ENCODE results near the gene FPGS. TPM values are rescaled to one million over a fixed set of nuclear protein-coding genes. Genes with fewer than 3 reads are reported as not detected.
A peak's percentile ranks its signal among the peaks of the same experiment; 100 is the strongest.

Gene FPGS
- total RNA-seq, 1 donor from 2014 or later, result 65.1 TPM

DNA sequence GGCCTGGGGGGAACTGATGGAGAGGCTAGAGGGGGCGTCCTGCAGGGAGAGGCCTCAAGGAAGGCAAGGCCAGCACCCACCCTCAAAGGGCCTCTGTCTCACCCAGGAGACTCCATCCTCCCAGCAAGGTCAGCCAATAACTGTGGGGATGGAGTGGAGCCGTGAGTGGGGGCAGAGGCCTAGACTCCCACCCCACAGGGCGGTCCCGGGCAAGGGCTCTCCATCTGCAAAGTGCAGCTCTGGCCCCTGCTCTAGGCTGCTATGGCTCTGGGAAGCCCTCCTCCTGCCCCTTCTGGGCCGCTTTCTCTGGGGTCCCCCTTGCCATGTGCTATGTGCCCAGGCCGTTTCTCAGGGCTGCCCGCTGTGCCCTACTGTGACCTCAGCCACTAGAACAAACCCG, 14.0 kb downstream of the FPGS start:
- no peak overlapping the region for H3K27ac Mint-ChIP-seq (ENCODE audit: unreplicated experiment)
- DNase-seq (ENCODE audit: extremely low spot score, unreplicated experiment), result no peak
- no peaks in the 10 kb centered on the region for H3K27me3 Mint-ChIP-seq (ENCODE audit: unreplicated experiment)
- no peaks in the 10 kb centered on the region for H3K9me3 Mint-ChIP-seq (ENCODE audit: unreplicated experiment)
- no peaks in the 10 kb centered on the region for H3K4me1 Mint-ChIP-seq (ENCODE audit: unreplicated experiment)
- peaks cover 13% of the 10 kb centered on the region for H3K36me3 Mint-ChIP-seq (ENCODE audit: unreplicated experiment)
- TF ChIP-seq, protein P1, sequence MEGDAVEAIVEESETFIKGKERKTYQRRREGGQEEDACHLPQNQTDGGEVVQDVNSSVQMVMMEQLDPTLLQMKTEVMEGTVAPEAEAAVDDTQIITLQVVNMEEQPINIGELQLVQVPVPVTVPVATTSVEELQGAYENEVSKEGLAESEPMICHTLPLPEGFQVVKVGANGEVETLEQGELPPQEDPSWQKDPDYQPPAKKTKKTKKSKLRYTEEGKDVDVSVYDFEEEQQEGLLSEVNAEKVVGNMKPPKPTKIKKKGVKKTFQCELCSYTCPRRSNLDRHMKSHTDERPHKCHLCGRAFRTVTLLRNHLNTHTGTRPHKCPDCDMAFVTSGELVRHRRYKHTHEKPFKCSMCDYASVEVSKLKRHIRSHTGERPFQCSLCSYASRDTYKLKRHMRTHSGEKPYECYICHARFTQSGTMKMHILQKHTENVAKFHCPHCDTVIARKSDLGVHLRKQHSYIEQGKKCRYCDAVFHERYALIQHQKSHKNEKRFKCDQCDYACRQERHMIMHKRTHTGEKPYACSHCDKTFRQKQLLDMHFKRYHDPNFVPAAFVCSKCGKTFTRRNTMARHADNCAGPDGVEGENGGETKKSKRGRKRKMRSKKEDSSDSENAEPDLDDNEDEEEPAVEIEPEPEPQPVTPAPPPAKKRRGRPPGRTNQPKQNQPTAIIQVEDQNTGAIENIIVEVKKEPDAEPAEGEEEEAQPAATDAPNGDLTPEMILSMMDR (IDR thresholded peaks at IDR 0.05), result no peak
- no peak overlapping the region for H3K4me3 Mint-ChIP-seq (ENCODE audit: unreplicated experiment)

DNA sequence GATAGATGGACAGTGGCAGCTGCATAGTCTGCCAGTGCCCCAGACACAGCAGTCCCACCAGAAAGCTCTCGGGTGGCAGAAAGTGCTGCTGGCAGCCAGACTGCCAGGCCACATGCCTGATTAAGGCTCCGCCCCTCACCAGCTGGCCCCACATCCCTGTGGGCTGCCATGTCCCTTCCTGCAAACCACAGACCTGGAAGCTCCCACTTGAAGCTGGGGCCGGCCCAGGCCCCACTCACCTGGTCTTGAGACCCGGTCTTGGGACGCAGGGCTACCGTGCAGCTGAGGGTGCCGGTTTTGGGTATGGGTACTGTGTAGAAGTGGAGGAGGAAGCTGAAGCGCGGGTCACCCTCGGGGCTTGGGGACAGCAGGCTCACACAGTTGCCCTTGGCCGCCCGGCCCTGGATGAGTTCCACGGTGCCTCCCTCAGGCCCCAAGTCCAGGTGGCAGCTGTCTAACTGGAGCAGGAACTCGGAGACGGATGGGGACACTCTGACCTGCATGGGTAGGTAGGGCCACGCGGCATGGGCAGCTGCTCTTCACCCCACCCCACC, 15.3 kb downstream of the FPGS start:
- no peak for DNase-seq (ENCODE audit: extremely low spot score, unreplicated experiment)
- no peaks in the 10 kb centered on the region for H3K27me3 Mint-ChIP-seq (ENCODE audit: unreplicated experiment)
- TF ChIP-seq, protein P1 (IDR thresholded peaks at IDR 0.05), result no peak
- H3K9me3 Mint-ChIP-seq (ENCODE audit: unreplicated experiment), result no peaks in the 10 kb centered on the region
- peak overlapping the region; percentile 28 for H3K27ac Mint-ChIP-seq (ENCODE audit: unreplicated experiment)
- peaks cover 13% of the 10 kb centered on the region for H3K36me3 Mint-ChIP-seq (ENCODE audit: unreplicated experiment)
- H3K4me1 Mint-ChIP-seq (ENCODE audit: unreplicated experiment), result no peaks in the 10 kb centered on the region
- no peak overlapping the region for H3K4me3 Mint-ChIP-seq (ENCODE audit: unreplicated experiment)

DNA sequence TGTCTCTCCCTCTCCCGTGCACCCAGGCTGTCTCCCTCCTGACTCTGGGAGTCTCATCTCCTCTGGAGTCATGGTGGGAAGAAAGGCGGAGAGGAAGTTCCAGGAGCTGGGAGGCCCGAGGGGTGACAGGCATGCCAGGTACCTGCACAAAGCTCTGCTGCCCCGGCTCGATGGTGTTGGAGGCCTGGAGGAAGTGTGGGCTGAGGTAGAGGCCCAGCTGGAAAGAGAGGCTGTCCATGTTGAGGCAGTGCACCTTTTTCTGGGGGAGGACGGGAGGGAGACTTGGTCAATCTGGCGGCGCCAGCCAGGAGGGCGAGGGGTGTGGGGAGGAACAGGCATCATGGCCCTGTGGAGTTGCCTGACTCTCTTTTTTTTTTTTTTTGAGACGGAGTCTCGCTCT, 15.9 kb downstream of the FPGS start:
- Mint-ChIP-seq H3K4me1 (ENCODE audit: unreplicated experiment) (no peaks in the 10 kb centered on the region), H3K36me3 (ENCODE audit: unreplicated experiment) (peaks cover 13% of the 10 kb centered on the region), H3K27ac (ENCODE audit: unreplicated experiment) (no peak overlapping the region), H3K27me3 (ENCODE audit: unreplicated experiment) (no peaks in the 10 kb centered on the region), H3K4me3 (ENCODE audit: unreplicated experiment) (no peak overlapping the region), H3K9me3 (ENCODE audit: unreplicated experiment) (no peaks in the 10 kb centered on the region)
- TF ChIP-seq, protein P1 (IDR thresholded peaks at IDR 0.05), result no peak
- DNase-seq (ENCODE audit: extremely low spot score, unreplicated experiment), result no peak

DNA sequence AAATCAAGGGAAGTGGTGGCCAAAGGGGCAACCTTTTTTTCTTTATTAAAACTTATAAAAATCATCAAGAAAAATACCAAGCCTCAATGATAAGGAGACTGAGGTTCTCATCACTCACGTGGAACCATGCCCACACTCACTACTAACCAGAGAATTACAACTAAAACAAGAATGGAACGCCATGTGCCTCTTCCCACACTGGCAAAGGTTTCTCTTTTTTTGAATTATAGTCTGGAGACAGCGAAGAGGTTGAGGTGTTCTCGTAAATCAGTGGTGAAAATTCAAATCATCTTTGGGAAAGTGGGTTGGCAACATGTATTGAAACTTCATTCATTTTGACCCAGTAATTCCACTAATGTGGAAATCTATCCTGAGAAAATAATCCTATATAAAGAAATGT, 19.4 kb downstream of the FPGS start:
- Mint-ChIP-seq H3K4me3 (ENCODE audit: unreplicated experiment) (no peak overlapping the region), H3K27me3 (ENCODE audit: unreplicated experiment) (no peaks in the 10 kb centered on the region), H3K36me3 (ENCODE audit: unreplicated experiment) (peaks cover 20% of the 10 kb centered on the region), H3K4me1 (ENCODE audit: unreplicated experiment) (peaks cover 3% of the 10 kb centered on the region), H3K27ac (ENCODE audit: unreplicated experiment) (no peak overlapping the region), H3K9me3 (ENCODE audit: unreplicated experiment) (no peaks in the 10 kb centered on the region)
- TF ChIP-seq, protein P1 (IDR thresholded peaks at IDR 0.05), result no peak
- DNase-seq (ENCODE audit: extremely low spot score, unreplicated experiment), result no peak

DNA sequence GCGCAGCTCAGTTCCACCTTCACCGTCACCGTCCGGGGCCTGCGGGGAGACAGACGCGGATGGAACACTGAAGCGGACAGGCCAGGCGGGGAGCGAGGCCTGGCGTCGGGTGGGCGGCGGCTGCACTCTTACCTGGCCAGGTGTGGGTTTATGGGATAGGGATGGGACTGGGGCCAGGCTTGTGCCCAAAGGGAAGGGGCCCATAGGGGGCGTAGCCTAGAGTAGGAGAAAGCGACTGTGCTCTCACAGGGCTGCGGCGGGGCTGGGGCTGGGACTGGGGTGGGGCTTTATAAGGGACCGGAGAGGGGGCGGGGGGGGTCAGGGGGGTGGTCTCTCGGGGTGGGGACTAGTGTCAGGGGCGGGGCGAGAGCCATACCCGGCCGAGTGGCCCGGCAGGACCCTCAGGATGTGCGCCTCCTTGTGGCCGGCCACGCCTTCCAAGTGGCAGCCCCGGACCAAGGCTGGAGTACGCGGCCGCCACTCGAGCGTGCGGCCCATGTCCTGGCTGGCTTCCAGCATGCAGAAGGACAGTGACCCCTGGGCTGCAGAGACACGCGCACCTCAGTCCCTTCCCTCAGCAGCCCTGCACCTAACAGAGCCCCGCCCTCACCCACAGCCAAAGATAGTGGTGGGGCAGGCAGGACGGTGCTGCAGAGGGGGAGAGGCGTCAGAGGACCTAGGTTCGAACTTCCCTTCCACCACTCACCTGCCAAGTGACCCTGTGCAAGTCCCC, 22.8 kb downstream of the FPGS start:
- peaks cover 22% of the 10 kb centered on the region for H3K4me1 Mint-ChIP-seq (ENCODE audit: unreplicated experiment)
- TF ChIP-seq, protein P1 (IDR thresholded peaks at IDR 0.05), result peak; percentile 41
- H3K36me3 Mint-ChIP-seq (ENCODE audit: unreplicated experiment), result peaks cover 23% of the 10 kb centered on the region
- DNase-seq (ENCODE audit: extremely low spot score, unreplicated experiment), result no peak
- H3K4me3 Mint-ChIP-seq (ENCODE audit: unreplicated experiment), result no peak overlapping the region
- H3K9me3 Mint-ChIP-seq (ENCODE audit: unreplicated experiment), result no peaks in the 10 kb centered on the region
- no peaks in the 10 kb centered on the region for H3K27me3 Mint-ChIP-seq (ENCODE audit: unreplicated experiment)
- peak overlapping the region; percentile 41 for H3K27ac Mint-ChIP-seq (ENCODE audit: unreplicated experiment)
